ENCODE data around the gene CCDC32.
"Not testable (repeated sequence)": the region's sequence is repeated elsewhere in the genome, so short reads cannot be mapped to it uniquely, and the experiment has no call there.

CCDC32 gene

DNA sequence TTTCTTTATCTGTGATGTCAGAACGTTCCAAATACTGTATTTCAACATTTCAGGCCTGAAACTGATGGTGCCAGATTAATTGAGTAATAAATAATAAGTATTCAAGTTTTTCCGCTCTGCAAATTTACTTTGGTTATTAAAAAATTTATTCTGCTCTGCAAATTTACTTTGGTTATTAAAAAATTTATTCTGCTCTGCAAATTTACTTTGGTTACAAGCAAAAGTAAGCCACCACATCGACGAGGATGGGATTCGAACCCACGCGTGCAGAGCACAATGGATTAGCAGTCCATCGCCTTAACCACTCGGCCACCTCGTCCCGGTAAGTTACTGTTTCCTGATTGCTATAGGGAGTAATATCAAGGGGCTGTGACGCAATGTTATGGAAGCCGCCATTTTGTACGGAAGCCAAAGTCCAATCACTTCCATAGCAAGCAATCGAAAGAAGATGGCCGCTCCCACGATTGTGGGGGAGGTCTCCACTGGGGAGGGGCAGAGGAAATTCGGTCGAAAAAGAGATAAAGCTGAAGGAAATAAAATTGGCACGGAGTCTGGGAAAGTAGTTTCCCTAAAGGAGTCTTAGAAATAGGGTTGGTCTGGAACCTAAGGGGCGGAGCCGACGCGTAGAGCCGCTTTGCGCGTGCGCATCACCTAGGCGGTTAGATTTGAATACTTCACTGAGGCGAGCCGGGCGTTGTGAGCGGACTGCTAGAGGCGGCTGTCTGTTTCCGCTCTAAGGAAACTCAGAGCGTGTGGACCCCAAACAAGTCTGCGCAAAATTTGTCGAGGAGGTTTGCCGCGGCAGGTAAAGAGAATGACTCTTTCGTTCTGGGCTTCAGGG lies 29.0 kb upstream of the CCDC32 start, which contains the start of gene KNL1:
Gene KNL1, plus strand, starts transcription at position 662 of the 841 bp plus-strand sequence. CDS start 8,683 bp downstream, outside the sequence.
- peaks cover 5% of the 10 kb centered on the region for H3K4me1 ChIP-seq (ENCODE audit: control insufficient read depth, insufficient read depth, low read length, poor library complexity, severe bottlenecking)
- peaks cover 3% of the 10 kb centered on the region for H3K36me3 ChIP-seq (ENCODE audit: control insufficient read depth, insufficient read depth, low read length)
- H3K9me3 ChIP-seq (ENCODE audit: control insufficient read depth, low read length) = no peaks in the 10 kb centered on the region
- H3K4me3 ChIP-seq (ENCODE audit: extremely low read depth, insufficient read depth, low read length, poor library complexity, severe bottlenecking) = peak within 1 kb of the TSS; percentile 81
- peak within 1 kb of the TSS; percentile 98 for H3K27ac ChIP-seq (ENCODE audit: low read depth, low read length, severe bottlenecking)
- WGBS, 2 experiments (ENCODE audit: insufficient coverage in 2 of 2) = 0% methylated on average over 28 to 34 of the region's 41 CpGs

GRCh38 chr15:40593165-40593564 lies 28.3 kb upstream of the CCDC32 start:
- WGBS, 2 experiments (ENCODE audit: insufficient coverage in 2 of 2) = 90 to 95% methylated on average over 2 of the region's 2 CpGs
- H3K9me3 ChIP-seq (ENCODE audit: control insufficient read depth, low read length) = no peaks in the 10 kb centered on the region
- no peak overlapping the region for H3K4me3 ChIP-seq (ENCODE audit: extremely low read depth, insufficient read depth, low read length, poor library complexity, severe bottlenecking)
- no peak overlapping the region for H3K27ac ChIP-seq (ENCODE audit: low read depth, low read length, severe bottlenecking)
- H3K4me1 ChIP-seq (ENCODE audit: control insufficient read depth, insufficient read depth, low read length, poor library complexity, severe bottlenecking) = peaks cover 5% of the 10 kb centered on the region
- H3K36me3 ChIP-seq (ENCODE audit: control insufficient read depth, insufficient read depth, low read length) = peaks cover under 1% of the 10 kb centered on the region

DNA sequence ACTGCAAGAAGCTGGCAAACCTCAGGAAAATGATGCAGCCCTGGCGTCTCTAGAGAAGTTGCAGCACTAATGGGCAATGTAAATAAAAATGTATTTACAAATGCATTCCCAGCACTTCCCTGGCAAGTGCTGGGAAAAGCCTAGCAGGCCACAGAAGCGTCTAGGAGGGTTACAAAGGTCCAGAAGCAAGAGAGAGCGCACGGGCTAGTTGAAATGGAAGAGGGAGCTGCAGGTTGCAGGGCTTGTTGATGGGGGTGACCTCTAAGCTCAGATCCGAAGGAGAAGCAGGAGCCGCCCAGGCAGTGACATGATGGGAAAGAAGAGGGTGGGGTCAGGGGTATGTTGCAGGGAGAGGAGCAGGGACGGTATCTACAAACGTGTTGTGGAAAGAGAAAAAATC lies 26.5 kb upstream of the CCDC32 start:
- WGBS, 2 experiments (ENCODE audit: insufficient coverage in 2 of 2) = 61 to 66% methylated on average over 8 of the region's 8 CpGs
- no peaks in the 10 kb centered on the region for H3K9me3 ChIP-seq (ENCODE audit: control insufficient read depth, low read length)
- no peak overlapping the region for H3K27ac ChIP-seq (ENCODE audit: low read depth, low read length, severe bottlenecking)
- peaks cover 5% of the 10 kb centered on the region for H3K4me1 ChIP-seq (ENCODE audit: control insufficient read depth, insufficient read depth, low read length, poor library complexity, severe bottlenecking)
- no peaks in the 10 kb centered on the region for H3K36me3 ChIP-seq (ENCODE audit: control insufficient read depth, insufficient read depth, low read length)
- H3K4me3 ChIP-seq (ENCODE audit: extremely low read depth, insufficient read depth, low read length, poor library complexity, severe bottlenecking) = no peak overlapping the region

DNA sequence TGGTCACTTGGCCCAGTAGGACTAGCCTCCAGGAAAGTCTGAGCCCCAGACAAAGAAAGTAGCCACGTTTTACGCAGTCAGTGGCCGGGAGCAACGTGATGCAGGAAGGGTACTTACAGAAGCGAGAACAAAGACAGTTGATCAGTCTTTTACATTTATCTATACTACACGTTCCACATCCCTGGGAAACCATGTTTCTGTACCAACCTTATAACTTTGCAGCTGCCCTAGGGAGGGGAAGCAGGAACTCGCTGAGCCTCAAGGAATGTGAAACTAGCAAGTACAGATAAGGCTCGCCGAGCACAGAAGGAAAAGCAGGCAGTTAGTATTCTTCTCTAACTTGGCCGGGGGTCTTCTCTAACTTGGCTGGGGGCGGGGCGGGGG lies 25.8 kb upstream of the CCDC32 start:
- peak overlapping the region; percentile 11 for H3K27ac ChIP-seq (ENCODE audit: low read depth, low read length, severe bottlenecking)
- H3K4me3 ChIP-seq (ENCODE audit: extremely low read depth, insufficient read depth, low read length, poor library complexity, severe bottlenecking) = no peak overlapping the region
- H3K36me3 ChIP-seq (ENCODE audit: control insufficient read depth, insufficient read depth, low read length) = no peaks in the 10 kb centered on the region
- peaks cover 5% of the 10 kb centered on the region for H3K4me1 ChIP-seq (ENCODE audit: control insufficient read depth, insufficient read depth, low read length, poor library complexity, severe bottlenecking)
- no peaks in the 10 kb centered on the region for H3K9me3 ChIP-seq (ENCODE audit: control insufficient read depth, low read length)
- WGBS, 2 experiments (ENCODE audit: insufficient coverage in 2 of 2) = 75 to 80% methylated on average over 4 to 9 of the region's 12 CpGs

DNA sequence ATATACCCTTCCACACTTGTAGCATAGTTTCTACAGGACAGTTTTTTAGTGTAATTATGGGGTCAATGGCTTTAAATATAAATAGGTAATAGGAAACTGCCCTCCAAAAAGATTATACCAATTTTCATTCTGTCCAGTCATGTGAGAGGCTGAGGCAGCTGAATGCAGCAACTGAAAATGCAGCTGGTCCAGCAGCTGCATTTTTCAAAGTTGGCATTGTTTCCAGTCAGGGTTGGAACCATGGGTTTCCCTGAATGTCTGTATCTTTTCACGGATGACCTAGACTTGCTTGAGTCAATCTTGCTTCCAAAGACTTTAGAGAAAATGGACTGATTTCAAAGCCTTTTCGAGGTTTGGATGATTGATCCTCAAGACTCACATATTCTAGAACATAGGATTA lies 19.3 kb upstream of the CCDC32 start:
- no peaks in the 10 kb centered on the region for H3K36me3 ChIP-seq (ENCODE audit: control insufficient read depth, insufficient read depth, low read length)
- H3K4me1 ChIP-seq (ENCODE audit: control insufficient read depth, insufficient read depth, low read length, poor library complexity, severe bottlenecking) = no peaks in the 10 kb centered on the region
- H3K27ac ChIP-seq (ENCODE audit: low read depth, low read length, severe bottlenecking) = no peak overlapping the region
- WGBS, 2 experiments (ENCODE audit: insufficient coverage in 2 of 2) = 0% methylated on average over 1 of the region's 2 CpGs
- no peaks in the 10 kb centered on the region for H3K9me3 ChIP-seq (ENCODE audit: control insufficient read depth, low read length)
- H3K4me3 ChIP-seq (ENCODE audit: extremely low read depth, insufficient read depth, low read length, poor library complexity, severe bottlenecking) = no peak overlapping the region

- no peak overlapping the region for H3K4me3 ChIP-seq (ENCODE audit: extremely low read depth, insufficient read depth, low read length, poor library complexity, severe bottlenecking)
- H3K27ac ChIP-seq (ENCODE audit: low read depth, low read length, severe bottlenecking) = no peak overlapping the region
- H3K36me3 ChIP-seq (ENCODE audit: control insufficient read depth, insufficient read depth, low read length) = no peaks in the 10 kb centered on the region
- WGBS, 2 experiments (ENCODE audit: insufficient coverage in 2 of 2) = 92 to 94% methylated on average over 7 of the region's 8 CpGs
- H3K9me3 ChIP-seq (ENCODE audit: control insufficient read depth, low read length) = no peaks in the 10 kb centered on the region
- no peaks in the 10 kb centered on the region for H3K4me1 ChIP-seq (ENCODE audit: control insufficient read depth, insufficient read depth, low read length, poor library complexity, severe bottlenecking)
These were observed 17.9 kb upstream of the CCDC32 start for GRCh38 chr15:40582726-40583246.

DNA sequence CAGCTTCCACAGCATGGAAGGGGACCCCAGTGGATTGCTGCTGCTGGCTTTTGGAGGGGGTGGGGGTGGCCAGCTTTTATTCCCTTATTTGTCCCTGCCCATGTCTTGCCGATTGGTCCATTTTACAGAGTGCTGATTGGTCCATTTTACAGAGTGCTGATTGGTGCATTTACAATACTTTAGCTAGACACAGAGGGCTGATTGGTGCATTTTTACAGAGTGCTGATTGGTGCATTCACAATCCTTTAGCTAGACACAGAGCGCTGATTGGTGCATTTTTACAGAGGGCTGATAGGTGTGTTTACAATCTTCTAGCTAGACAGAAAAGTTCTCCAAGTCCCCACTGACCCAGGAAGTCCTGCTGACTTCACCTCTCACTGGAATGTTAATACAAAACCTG lies 17.0 kb upstream of the CCDC32 start:
- not testable (repeated sequence) for H3K9me3 ChIP-seq (ENCODE audit: control insufficient read depth, low read length); H3K27ac ChIP-seq (ENCODE audit: low read depth, low read length, severe bottlenecking); H3K4me1 ChIP-seq (ENCODE audit: control insufficient read depth, insufficient read depth, low read length, poor library complexity, severe bottlenecking); H3K4me3 ChIP-seq (ENCODE audit: extremely low read depth, insufficient read depth, low read length, poor library complexity, severe bottlenecking); H3K36me3 ChIP-seq (ENCODE audit: control insufficient read depth, insufficient read depth, low read length)
- WGBS, 2 experiments (ENCODE audit: insufficient coverage in 2 of 2) = 72% methylated on average over 2 of the region's 2 CpGs; no CpG with 5 or more reads in 1 of the 2 experiments

- Histone ChIP-seq H3K9me3 (ENCODE audit: control insufficient read depth, low read length) (no peaks in the 10 kb centered on the region), H3K27ac (ENCODE audit: low read depth, low read length, severe bottlenecking) (no peak overlapping the region), H3K4me3 (ENCODE audit: extremely low read depth, insufficient read depth, low read length, poor library complexity, severe bottlenecking) (no peak overlapping the region), H3K36me3 (ENCODE audit: control insufficient read depth, insufficient read depth, low read length) (peaks cover 16% of the 10 kb centered on the region), H3K4me1 (ENCODE audit: control insufficient read depth, insufficient read depth, low read length, poor library complexity, severe bottlenecking) (no peaks in the 10 kb centered on the region)
- 80 to 100% methylated on average over 1 of the region's 4 CpGs for WGBS, 2 experiments (ENCODE audit: insufficient coverage in 2 of 2)
These were observed 14.1 kb upstream of the CCDC32 start for GRCh38 chr15:40578892-40579291.

DNA sequence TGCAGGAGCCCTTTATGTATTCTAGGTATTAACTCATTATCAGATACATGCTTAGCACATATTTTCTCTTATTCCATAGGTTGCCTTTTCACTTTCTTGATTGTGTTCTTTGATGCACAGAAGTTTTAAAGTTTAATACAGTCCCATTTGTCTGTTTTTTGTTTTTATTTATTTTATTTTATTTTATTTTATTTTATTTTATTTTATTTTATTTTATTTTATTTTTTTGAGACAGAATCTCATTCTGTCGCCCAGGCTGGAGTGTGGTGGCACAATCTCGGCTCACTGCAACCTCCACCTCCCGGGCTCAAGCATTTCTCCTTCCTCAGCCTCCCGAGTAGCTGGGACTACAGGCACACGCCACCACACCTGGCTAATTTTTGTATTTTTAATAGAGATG lies 12.1 kb upstream of the CCDC32 start:
- not testable (repeated sequence) for H3K27ac ChIP-seq (ENCODE audit: low read depth, low read length, severe bottlenecking); H3K4me3 ChIP-seq (ENCODE audit: extremely low read depth, insufficient read depth, low read length, poor library complexity, severe bottlenecking); H3K4me1 ChIP-seq (ENCODE audit: control insufficient read depth, insufficient read depth, low read length, poor library complexity, severe bottlenecking); H3K9me3 ChIP-seq (ENCODE audit: control insufficient read depth, low read length)
- 93 to 100% methylated on average over 1 to 3 of the region's 5 CpGs for WGBS, 2 experiments (ENCODE audit: insufficient coverage in 2 of 2)
- peaks cover 34% of the 10 kb centered on the region for H3K36me3 ChIP-seq (ENCODE audit: control insufficient read depth, insufficient read depth, low read length)

DNA sequence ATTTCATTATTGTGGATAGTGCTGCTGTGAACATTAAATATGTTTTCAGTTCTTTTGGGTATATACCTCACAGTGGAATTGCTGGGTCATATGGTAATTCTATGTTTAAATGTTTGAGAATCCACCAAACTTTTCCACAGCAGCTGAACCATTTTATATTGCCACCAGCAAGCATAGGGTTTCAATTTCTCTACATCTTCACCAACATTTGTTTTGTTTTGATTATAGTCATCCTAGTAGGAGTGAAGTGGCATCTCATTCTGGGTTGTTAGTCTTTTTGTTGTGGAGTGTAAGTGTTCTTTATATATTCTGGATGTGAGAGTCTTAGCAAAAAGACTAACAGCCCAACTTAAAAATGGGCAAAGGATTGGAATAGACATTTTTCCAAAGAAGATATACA lies 10.3 kb upstream of the CCDC32 start:
- Histone ChIP-seq H3K9me3 (ENCODE audit: control insufficient read depth, low read length) (no peaks in the 10 kb centered on the region), H3K4me3 (ENCODE audit: extremely low read depth, insufficient read depth, low read length, poor library complexity, severe bottlenecking) (no peak overlapping the region), H3K4me1 (ENCODE audit: control insufficient read depth, insufficient read depth, low read length, poor library complexity, severe bottlenecking) (peaks cover 5% of the 10 kb centered on the region), H3K36me3 (ENCODE audit: control insufficient read depth, insufficient read depth, low read length) (peaks cover 41% of the 10 kb centered on the region), H3K27ac (ENCODE audit: low read depth, low read length, severe bottlenecking) (no peak overlapping the region)
